ENCODE data around the gene GJC1.

- no peak for TF ChIP-seq CTCF (IDR thresholded peaks at IDR 0.05)
- TF ChIP-seq ZFX (IDR thresholded peaks at IDR 0.05; ENCODE audit: borderline replicate concordance) = no peak
Observed at GRCh38 chr17:44879376-44879775, 49.3 kb upstream of the GJC1 start.
